Fibroblast of skin of abdomen (primary cell): Measurements from ENCODE around the gene ZDBF2.
"Not testable (repeated sequence)": the region's sequence is repeated elsewhere in the genome, so short reads cannot be mapped to it uniquely, and the experiment has no call there.

Source experiments
- DNase-seq: peaks from one replicate; pipeline ENCODE4 v3.0.0-alpha.2; 2013

ZDBF2 gene

DNA sequence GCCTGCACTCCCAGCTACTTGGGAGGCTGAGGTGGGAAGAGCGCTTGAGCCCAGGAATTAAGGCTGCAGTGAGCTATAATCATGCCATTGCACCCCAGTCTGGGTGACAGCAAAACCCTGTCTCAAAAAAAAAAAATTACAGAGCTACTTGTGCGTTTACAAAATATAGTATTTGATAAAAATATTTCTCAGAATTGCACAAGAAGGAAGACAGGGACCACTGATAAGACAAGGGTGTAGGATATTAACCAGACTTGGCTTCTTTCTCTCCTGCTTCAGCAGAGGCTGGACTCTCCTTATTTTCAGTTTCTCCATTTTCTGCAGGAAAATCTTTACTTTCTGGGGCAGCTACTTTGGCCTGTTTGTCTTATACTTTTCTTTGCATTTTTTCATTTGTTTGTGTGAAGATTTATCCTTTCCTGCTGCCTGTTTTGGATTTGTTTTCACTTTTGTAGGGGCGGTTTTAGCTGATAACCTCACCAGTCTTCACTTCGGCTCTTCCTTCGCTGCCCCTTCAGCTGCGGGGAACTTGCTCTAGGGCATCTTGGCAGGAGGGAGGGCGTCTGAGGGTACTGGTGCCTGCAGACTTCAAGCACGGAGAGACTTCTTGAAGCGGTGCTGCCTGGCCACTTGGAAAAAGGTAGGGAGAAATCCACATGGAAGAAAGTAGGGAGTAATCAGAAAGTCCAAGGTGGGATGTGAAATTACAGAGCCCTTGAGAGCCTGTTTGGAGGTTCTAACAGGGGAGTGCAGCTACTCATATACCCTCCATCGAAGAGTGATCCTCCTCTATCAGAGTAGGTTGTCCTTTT lies 14.9 kb upstream of the ZDBF2 start:
- no peak for DNase-seq

DNA sequence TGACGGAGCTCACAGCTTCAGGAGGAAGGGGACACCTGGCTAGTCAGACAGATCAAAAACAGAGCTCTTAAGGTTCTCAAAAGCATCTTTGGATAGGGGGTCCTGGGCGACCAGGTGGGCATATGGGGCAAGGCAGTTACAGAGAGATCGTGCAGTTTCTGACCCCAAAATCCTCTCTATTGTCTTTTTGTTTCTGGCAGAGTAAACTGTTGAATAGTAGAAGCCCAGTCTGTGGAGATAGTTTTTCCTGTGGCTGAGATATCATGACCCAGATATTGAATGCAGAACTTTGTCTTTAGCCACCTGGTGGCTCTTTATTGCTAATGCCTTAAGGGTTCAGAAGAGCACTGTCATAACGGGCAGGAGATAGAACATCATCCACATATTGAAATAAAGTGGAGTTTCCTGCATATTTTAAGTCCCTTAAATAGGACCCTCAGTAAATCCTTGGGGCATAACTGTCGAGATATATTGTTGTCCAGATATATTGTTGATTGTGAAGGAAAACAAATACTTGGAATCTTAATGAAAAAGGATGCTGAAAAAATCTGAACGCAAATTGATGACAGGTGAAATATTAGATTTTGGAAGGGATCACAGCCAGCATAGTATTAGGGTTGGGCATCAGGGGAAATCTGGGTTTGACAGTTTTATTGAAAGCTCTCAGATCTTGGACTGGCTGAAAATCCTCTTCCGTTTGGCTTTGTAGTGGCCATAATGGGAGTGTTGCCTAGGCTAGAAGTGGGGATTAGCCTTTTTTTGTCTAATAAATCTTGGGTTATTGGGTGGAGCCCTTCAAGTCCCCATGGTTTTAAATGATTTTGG lies 14.1 kb upstream of the ZDBF2 start:
- DNase-seq = peak; percentile 28

DNA sequence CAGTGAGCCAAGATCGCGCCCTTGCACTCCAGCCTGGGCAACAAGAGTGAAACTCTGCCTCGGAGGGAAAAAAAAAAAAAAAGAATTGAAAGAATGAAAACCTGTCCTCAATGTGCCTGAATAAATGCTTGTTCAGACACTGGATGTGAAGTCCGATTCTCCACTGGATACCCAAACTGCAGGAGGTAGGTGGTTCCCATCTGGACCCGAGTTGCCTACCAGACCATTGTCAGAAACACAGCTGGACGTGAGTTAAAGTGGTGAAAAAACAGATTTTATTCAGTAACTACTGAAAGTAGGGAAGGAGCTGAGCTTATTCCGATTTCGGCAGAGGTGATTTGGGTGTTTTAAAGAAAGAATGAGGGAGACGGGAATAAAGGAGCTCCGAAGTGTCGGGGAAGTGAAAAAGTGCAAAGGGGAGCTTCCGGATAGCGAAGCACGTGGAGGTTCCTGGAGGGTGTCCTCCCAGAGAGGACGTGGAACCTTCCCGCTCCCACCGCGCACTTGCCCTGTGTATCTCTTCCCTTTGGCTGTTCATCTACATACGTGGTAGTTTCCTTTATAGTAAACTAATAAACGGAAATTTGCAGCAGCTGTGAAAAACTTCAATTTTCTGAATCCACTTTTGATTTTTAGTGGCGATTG lies 10.4 kb upstream of the ZDBF2 start:
- DNase-seq = no peak

DNA sequence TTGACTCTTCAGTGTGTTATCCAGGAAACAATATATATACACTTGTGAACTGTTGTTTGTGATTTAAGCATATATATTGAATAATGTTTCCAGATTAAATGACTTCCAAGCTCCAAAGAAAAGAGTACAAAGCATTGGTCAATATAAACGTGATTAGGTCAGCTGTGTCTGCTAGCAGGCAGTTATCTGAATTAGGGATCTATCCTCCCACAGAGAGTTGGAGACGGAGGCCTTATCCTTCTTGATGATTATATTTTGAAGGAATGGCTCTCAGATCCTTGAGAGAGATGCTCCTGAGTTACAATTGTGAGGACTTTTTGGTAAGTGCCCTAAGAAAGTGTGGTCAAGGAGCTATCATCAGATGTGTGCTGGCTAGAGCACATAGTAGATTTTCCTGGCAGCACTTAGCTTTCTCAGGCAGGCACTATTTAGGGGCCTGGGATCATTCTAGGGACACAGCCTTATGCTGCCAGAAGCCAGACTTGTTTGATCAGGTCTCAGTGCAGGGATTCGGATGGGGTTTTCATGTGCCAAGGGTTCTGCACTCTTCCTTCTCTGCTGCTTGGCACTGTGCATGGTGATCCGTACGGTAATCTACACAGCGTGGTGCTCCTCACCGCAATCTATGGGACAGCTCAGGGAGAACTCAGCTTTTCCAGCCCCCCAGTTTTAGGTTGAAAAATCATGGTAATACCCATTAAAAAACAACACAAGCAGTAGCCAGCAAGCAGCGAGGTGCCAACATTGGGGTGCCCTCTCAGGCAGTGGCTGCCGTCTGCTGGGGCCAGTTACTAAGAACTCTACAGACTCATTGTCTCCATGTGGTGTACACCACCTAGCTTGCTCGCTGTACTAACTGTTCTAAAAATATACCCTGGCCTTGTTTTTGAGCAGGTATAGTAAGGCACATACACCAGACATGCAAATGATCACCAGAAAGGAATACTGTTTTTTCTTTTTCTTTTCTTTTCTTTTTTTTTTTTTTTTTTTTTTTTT lies 8.0 kb upstream of the ZDBF2 start:
- no peak for DNase-seq

DNA sequence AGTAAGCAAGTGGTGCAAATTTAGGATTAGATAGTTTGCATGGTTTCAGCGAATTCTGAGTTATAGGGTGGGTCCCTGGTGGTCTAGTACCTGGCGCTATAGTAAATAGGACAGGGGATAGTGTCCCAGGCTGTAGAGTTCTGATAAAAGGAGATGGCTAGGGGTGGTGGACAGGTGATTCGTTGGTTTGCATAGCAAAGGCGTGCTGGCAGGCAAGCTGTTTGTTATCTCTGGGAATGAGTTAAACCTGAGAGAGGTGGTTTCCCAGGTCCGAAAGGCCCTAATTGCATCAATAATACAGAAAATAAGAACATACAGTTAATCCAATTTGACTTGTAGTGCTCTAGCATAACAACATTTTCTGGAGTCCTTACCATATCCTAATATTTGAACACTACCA lies 6.9 kb upstream of the ZDBF2 start:
- no peak for DNase-seq

DNA sequence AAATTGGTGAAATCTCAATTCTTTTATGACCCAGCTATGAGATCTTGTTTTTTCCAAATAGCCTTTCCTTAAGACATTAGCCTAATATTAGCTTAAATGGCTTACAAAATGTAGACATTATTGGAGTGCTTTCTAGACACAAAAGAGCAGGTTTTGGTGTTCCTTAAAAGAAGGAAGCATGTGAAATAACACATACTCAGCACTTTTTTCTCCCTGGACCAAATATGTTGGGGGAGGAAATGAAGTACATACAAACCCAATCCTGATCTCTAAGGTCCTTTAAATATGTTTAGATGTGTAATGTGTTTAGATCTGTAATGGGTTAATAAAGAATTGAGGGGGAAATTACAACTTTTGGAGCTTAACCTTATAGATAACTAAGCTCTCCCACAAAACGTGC lies 3.4 kb upstream of the ZDBF2 start:
- no peak for DNase-seq

DNA sequence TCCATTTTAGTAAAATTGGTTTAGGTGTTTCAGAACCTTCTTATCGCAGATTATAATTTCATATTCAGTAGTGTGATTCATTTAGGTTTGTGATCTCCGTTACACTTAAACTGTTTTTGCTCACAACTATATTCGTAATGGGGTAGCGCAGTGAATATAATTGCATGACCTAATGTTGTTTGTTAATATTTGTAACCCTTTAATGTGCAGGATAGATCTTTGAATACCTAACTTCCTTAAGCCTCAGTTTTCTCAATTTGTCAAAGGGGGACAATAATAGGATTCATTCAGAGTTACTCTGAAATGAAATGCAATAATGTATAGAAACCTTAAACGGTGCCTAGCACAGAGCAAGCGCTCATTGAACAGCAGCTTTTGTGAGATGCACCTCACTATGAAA lies 558 bp upstream of the ZDBF2 start:
- no peak for DNase-seq

DNA sequence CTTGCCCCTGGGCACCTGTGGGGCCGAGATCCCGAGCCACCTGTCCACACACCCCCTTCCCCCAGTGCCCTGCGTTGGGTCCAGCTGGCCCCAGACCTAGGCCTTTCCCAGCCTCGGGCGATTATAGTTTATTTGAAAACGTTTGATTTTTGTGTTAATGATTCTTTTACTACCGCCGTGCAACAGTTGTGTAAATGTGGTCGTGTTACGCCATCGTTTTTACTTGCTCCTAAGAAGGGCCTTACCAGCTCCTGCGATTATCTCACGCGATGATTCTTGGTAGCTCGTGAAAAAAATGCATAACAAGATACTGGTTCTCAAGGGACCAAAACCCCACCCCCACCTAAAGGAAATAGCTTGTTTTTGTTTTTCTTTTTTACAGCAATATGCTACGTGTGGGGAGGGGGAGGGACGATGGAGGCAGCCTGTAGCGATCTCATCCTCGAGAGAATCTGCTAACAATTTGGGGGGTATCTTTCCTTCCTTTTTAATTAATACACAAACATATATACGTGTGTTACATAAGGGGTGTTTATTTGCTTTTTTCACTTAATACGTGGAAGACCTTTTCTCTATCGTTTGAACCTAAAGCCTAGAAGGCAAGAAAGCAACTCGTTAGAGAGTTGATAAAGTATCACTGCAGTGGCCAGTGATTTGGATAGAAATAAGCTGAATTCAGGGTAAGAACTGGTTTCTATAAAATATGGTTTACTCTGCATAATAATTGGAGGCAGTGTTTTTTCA lies 1.0 kb downstream of the ZDBF2 start:
- peak; percentile 26 for DNase-seq

DNA sequence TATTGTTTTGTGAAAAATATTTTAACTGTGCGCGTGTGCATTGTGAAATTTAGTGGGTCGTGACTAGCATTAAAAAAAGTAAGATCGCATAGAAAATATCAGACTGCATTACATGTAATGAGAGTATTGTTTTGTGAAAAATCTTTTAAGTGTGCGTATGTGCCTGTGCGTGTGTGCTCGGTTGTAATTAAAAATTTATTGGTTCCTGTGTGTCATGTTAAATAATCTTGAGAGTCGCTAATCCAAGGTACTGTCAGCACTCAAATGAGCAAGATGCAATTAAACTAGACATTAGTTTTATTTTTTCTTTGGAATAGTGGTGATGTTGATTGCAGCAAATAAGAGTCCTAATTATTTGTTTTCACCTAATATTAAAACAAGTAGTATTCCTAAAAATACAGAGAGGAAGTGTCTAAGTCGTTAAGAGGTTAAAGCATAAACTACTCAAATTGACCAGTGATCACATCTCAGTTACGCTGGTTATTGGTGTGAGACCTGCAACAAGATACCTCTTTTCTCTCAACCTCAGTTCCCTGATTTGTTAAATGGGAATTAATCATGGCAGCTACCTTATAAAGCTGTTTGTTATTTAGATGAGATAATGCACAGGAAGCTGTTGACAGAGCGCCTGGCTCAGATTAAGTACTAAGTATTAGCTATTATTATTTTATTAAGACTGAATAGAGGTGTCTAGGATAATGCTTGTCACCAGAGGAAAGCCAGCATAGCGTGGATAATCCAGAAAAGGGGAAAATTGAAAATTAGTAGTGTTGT lies 1.9 kb downstream of the ZDBF2 start:
- no peak for DNase-seq

DNA sequence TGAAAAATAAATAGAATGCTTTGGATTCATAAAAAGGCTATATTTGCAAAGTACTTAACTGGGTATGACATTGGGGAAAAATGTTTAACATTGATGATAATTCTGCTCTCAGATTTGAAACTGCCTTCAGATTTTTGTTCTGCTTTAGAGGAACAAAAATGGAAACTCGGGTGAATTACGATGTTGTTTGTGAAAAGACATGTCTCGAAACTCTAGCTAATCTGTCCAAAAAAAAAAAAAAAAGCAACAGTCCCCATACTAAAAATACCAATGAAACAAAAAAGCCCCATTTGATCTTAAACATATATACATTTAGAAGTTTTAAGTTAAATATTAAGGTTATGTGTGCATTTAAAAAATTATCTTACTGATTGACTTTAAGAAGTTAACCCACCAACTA lies 3.0 kb downstream of the ZDBF2 start:
- no peak for DNase-seq

DNA sequence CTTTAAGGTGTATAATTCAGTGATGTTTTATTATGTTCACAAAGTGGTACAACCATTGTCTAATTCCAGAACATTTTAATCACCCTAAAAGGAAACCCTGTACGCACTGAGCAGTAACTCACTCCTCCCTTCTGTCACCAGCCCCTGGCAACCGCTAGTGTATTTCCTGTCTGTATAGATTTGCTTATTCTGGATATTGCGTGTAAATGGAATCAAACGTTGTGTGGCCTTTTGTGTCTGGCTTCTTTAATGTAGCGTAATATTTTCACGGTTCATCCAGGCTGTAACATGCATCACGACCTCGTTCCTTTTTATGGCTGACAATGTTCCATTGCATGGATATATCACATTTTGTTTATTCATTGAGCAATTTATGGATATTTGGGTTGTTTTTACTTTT lies 8.3 kb downstream of the ZDBF2 start:
- no peak for DNase-seq

DNA sequence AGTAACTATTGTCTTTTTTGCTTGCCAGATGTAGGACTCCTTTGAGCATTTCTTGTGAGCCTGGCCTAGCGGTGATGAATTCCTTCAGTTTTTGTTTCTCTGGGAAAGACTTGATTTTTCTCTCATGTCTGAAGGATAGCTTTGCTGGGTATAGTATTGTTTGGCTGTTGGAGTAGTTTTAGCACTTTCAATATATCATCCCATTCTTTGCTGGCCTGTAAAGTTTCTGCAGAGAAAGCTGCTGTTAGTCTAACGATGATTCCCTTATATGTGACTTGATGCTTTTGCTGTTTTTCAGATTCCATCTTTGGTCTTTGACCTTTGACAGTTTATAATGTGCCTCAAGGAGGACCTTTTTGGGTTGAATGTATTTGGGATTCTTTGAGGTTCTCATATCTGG lies 12.7 kb downstream of the ZDBF2 start:
- DNase-seq = no peak

DNA sequence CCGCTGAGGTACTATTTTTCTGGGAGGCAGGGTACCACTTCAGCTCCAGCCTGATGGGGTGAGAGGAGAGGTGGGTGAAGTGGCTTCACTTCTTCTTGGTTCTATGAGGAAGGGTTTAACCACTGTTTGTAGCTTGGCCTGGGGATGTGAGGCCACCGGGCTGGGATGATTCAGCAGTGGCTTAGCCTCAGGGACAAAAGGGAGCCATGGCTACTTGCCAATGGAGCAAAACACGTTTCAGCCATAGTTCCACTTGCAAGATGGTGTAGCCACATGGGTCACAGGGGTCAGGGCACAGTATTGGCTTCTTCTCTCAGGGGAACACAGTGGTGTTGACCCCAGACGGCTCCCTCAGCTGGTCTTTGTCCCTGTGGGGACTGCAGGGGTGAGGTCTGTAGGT lies 14.9 kb downstream of the ZDBF2 start:
- DNase-seq = no peak

DNA sequence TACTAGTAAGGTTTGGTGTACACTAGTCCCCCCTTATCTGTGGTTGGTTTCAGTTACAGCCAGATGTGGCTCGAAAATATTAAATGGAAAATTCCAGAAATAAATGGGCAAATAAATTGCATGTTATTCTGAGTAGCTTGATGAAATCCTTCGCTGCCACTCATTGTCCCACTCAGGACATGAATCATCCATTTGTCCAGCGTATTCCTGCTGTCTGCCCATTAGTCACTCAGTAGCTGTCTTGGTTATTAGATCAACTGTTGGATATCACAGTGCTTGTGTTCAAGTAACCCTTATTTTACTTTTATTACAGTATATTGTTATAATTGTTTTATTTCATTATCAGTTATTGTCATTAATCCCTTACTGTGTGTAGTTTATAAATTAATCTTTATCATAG lies 21.7 kb downstream of the ZDBF2 start:
- peak; percentile 10 for DNase-seq

DNA sequence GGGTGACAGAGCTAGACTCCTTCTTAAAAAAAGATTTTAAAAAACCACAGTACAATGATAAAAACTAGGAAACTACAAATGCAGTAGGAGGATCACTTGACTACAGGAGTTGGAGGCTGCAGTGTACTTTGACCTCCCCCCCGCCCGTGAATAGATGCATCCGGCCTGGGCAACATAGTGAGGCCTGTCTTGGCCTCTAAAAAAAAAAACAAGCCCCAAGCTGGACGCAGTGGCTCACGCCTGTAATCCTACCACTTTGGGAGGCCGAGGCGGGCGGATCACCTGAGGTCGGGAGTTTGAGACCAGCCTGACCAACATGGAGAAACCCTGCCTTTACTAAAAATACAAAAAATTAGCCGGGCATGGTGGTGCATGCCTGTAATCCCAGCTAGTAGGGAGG lies 25.1 kb downstream of the ZDBF2 start:
- not testable (repeated sequence) for DNase-seq

DNA sequence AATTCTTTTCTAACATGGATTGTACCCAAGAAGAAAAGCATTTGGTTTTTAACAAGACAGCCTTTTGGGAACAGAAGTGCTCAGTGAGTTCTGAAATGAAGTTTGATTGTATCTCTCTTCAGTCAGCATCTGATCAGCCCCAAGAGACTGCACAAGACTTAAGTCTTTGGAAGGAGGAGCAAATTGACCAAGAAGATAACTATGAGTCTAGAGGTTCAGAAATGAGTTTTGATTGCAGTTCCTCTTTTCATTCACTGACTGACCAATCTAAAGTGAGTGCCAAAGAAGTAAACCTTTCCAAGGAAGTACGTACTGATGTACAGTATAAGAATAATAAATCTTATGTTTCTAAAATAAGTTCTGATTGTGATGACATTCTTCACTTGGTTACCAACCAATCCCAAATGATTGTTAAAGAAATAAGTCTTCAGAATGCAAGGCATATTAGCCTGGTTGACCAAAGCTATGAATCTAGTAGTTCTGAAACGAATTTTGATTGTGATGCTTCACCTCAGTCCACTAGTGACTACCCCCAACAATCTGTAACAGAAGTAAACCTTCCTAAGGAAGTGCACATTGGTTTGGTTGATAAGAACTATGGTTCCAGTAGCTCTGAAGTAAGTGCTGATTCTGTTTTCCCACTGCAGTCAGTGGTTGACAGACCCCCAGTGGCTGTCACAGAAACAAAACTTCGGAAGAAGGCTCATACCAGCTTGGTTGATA lies 31.2 kb downstream of the ZDBF2 start:
- DNase-seq = no peak

DNA sequence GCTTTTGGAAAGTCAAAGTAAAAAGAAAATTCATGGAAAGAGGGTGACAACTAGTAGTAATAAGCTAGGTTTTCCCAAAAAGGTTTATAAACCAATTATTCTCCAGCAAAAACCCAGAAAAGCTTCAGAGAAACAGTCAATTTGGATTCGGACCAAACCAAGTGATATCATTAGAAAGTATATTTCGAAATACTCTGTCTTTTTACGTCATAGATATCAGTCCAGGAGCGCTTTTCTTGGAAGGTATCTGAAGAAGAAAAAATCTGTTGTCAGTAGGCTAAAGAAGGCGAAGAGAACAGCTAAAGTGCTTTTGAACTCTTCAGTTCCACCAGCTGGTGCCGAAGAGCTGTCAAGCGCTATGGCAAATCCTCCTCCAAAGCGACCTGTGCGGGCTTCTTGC lies 36.6 kb downstream of the ZDBF2 start:
- DNase-seq = no peak

DNA sequence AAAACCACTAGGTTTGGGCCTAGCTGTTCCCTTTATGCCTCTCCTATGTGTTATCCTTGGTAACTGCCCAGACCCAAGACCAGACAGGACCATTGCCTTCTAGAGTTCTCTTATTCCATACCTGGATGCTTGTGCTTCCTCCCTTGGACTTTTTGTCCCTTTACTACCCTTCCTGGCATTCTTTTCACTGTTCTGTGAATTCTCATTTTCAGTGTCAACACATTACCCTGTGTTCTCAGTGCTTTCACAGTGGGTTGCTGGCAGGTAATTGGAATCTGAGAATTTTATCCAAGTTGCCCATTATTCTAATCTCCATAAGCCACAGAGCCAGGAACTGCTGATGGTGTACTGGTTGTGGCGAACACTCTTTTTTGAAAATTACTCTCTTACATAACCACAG lies 41.7 kb downstream of the ZDBF2 start:
- DNase-seq = no peak

DNA sequence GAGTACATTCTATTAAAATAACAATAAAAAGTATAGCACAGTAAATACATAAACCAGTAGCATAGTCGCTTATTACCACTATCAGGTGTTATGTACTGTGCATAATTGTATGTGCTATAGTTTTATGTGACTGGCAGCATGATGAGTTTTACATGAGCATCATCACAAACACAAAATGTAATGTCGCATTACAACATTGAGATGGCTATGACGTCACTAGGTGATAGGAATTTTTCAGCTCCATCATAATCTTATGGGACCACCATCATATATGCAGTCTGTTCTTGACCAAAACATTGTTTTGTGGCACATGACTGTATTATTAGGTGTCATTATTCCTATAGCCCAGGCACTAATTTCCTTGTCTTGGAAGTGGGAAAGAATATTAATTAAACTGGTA lies 48.6 kb downstream of the ZDBF2 start:
- DNase-seq = no peak

DNA sequence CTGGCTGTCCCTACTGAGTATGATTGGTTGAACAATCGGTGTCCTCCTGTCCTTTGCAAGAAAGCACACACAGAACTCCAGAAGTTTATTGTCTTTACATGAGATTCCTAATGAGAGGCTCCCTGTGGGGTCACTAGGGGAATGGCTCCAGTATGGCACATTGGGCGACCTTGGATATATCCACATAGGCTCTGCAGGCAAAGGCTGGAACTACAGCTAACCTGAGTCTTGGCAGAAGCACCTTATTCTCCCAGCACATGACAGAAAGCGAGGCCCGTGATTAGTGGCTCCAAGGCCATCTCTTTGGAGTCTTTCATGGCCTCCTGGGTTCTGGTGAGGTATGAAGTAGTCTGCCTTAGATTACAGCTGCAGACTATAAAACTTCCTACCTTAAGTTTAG lies 49.0 kb downstream of the ZDBF2 start:
- DNase-seq = no peak
